Astrocyte (in vitro differentiated cells and primary cell): Measurements from ENCODE around the gene NCOA1. TPM values are rescaled to one million over a fixed set of nuclear protein-coding genes. Genes with fewer than 3 reads are reported as not detected.
A peak's percentile ranks its signal among the peaks of the same experiment; 100 is the strongest.

Experiments
- DNase-seq: peaks from one replicate; pipeline ENCODE4 v3.0.0-alpha.2; 2010; ENCODE audit warnings: low read depth
- FAIRE-seq: peaks from 2 replicates; lab custom pipeline; 2011; peaks lifted over from hg19 to GRCh38; lab: Jason Lieb, UNC
- H2AFZ ChIP-seq: 2 replicates; pipeline ENCODE4 v1.6.0; 2012; ENCODE audit warnings: low read depth, low read length, inconsistent platforms
- H3K27ac ChIP-seq: 2 replicates; pipeline ENCODE4 v1.5.1; 2011; ENCODE audit warnings: low read depth, low read length, inconsistent platforms
- H3K27me3 ChIP-seq: 2 replicates; pipeline ENCODE4 v1.6.0; 2011; ENCODE audit warnings: low read length, inconsistent platforms; ENCODE audit not compliant: insufficient read depth
- H3K36me3 ChIP-seq: 2 replicates; pipeline ENCODE4 v1.5.1; 2011; ENCODE audit warnings: low read length, inconsistent platforms; ENCODE audit not compliant: insufficient read depth
- H3K4me1 ChIP-seq: 2 replicates; pipeline ENCODE4 v1.5.1; 2011; ENCODE audit warnings: low read length, inconsistent platforms; ENCODE audit not compliant: insufficient read depth
- H3K4me2 ChIP-seq: 2 replicates; pipeline ENCODE4 v1.6.0; 2012; ENCODE audit warnings: low read length, inconsistent platforms
- H3K4me3 ChIP-seq: 2 replicates; pipeline ENCODE4 v1.5.1; 2011; ENCODE audit warnings: low read depth, mild to moderate bottlenecking, low read length, inconsistent platforms; ENCODE audit not compliant: insufficient read depth
- H3K79me2 ChIP-seq: 2 replicates; pipeline ENCODE4 v1.6.0; 2012; ENCODE audit warnings: mild to moderate bottlenecking, low read length, inconsistent platforms; ENCODE audit not compliant: insufficient read depth
- H3K9ac ChIP-seq: 2 replicates; pipeline ENCODE4 v1.6.0; 2012; ENCODE audit warnings: mild to moderate bottlenecking, low read length, inconsistent platforms
- H3K9me3 ChIP-seq: 2 replicates; pipeline ENCODE4 v1.5.1; 2012; ENCODE audit warnings: low read depth, mild to moderate bottlenecking, low read length, inconsistent platforms; ENCODE audit not compliant: insufficient read depth
- H4K20me1 ChIP-seq: 2 replicates; pipeline ENCODE4 v1.6.0; 2012; ENCODE audit warnings: low read length, inconsistent platforms; ENCODE audit not compliant: insufficient read depth
- H3K27ac Mint-ChIP-seq: one replicate; pipeline ENCODE4 v1.8.0; 2021; ENCODE audit warnings: mild to moderate bottlenecking, mixed read lengths; ENCODE audit not compliant: unreplicated experiment
- H3K27me3 Mint-ChIP-seq: one replicate; pipeline ENCODE4 v1.8.0; 2021; ENCODE audit warnings: low read depth, mixed read lengths; ENCODE audit not compliant: unreplicated experiment
- H3K36me3 Mint-ChIP-seq: one replicate; pipeline ENCODE4 v1.8.0; 2021; ENCODE audit warnings: low read depth, mixed read lengths; ENCODE audit not compliant: unreplicated experiment
- H3K4me1 Mint-ChIP-seq: one replicate; pipeline ENCODE4 v1.8.0; 2021; ENCODE audit warnings: low read depth, mixed read lengths; ENCODE audit not compliant: unreplicated experiment
- H3K4me3 Mint-ChIP-seq: one replicate; pipeline ENCODE4 v1.8.0; 2021; ENCODE audit warnings: mild to moderate bottlenecking, moderate library complexity, mixed read lengths; ENCODE audit not compliant: unreplicated experiment
- H3K9me3 Mint-ChIP-seq: one replicate; pipeline ENCODE4 v1.8.0; 2021; ENCODE audit warnings: mild to moderate bottlenecking, mixed read lengths; ENCODE audit not compliant: unreplicated experiment
- EZH2 ChIP-seq: IDR thresholded peaks from 2 replicates; pipeline ENCODE4 v1.6.1; 2012; ENCODE audit warnings: mild to moderate bottlenecking, low read length, inconsistent platforms; ENCODE audit not compliant: insufficient read depth
- total RNA-seq: library from RNA; stranded (reverse); gene quantifications from 2 replicates; pipeline ENCODE4 v1.2.1, GENCODE V29; 2021
- TF ChIP-seq, protein P1 (sequence below): IDR thresholded peaks from 2 replicates; pipeline ENCODE4 v1.5.1; 2011; ENCODE audit warnings: low read depth, mild to moderate bottlenecking, inconsistent platforms, low read length, moderate library complexity; ENCODE audit not compliant: insufficient read depth

Gene NCOA1
- total RNA-seq, 1 donor from 2014 or later: 14.7 TPM

DNA sequence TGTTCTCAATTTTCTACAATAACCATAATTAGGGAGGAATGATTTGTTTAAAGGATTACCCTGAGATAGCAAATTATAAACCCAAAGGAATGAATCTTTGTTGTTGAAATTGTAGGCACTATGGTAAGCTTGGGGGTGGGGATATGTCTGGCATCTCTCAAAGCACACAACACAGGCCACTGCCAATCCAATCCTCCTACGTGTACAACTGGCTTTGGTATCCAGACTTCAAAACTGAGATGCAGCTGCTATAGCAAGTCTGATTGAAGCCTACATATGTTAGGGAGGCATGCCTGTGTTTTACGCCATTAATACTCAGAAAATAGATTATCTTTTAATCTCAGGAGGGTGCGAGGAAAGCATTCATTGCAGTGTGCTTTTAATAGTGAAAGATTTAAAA is 5.9 kb upstream of the NCOA1 start:
- no peaks in the 10 kb centered on the region for H4K20me1 ChIP-seq
- H3K4me3 Mint-ChIP-seq: no peak overlapping the region
- no peak overlapping the region for H3K27ac ChIP-seq
- H3K4me1 ChIP-seq: peaks cover 4% of the 10 kb centered on the region
- no peaks in the 10 kb centered on the region for H3K27me3 ChIP-seq
- no peaks in the 10 kb centered on the region for H3K27me3 Mint-ChIP-seq
- H3K4me3 ChIP-seq: no peak overlapping the region
- no peak overlapping the region for H3K27ac Mint-ChIP-seq
- no peak overlapping the region for H2AFZ ChIP-seq
- no peak for DNase-seq
- no peaks in the 10 kb centered on the region for H3K36me3 Mint-ChIP-seq
- H3K9me3 ChIP-seq: no peaks in the 10 kb centered on the region
- no peaks in the 10 kb centered on the region for H3K36me3 ChIP-seq
- FAIRE-seq: no peak
- peaks cover 4% of the 10 kb centered on the region for H3K4me1 Mint-ChIP-seq
- no peaks in the 10 kb centered on the region for H3K79me2 ChIP-seq
- H3K9ac ChIP-seq: no peak overlapping the region
- TF ChIP-seq, protein P1, sequence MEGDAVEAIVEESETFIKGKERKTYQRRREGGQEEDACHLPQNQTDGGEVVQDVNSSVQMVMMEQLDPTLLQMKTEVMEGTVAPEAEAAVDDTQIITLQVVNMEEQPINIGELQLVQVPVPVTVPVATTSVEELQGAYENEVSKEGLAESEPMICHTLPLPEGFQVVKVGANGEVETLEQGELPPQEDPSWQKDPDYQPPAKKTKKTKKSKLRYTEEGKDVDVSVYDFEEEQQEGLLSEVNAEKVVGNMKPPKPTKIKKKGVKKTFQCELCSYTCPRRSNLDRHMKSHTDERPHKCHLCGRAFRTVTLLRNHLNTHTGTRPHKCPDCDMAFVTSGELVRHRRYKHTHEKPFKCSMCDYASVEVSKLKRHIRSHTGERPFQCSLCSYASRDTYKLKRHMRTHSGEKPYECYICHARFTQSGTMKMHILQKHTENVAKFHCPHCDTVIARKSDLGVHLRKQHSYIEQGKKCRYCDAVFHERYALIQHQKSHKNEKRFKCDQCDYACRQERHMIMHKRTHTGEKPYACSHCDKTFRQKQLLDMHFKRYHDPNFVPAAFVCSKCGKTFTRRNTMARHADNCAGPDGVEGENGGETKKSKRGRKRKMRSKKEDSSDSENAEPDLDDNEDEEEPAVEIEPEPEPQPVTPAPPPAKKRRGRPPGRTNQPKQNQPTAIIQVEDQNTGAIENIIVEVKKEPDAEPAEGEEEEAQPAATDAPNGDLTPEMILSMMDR: no peak
- no peak for TF ChIP-seq EZH2
- no peaks in the 10 kb centered on the region for H3K9me3 Mint-ChIP-seq
- no peak overlapping the region for H3K4me2 ChIP-seq

DNA sequence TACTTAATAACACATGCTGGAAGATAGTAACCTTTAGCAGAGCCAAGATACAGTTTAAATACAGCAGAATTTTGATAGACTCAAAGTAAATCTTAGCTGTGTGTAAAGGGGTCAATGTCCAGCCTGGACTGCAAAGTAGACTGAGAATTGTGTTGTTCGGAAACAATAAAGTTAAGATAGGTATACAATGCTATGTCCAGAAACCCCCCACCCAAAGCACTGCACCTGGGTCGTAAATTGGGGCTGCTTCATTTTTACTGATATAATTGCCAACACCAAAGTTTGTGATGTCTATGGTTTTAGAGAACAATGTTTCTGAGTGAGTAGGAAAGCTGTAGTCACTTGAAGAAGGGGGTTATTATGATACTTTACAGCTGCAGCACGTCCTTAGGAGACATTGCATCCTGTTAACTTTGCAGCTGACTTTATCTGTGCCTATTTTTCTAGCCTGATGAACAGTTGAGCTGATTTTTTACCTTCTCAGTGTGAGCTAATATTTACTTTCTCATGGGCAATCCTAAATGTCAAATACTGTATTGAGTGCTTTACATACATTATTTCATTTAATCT is 4.3 kb upstream of the NCOA1 start:
- H3K9ac ChIP-seq: no peak overlapping the region
- no peaks in the 10 kb centered on the region for H3K79me2 ChIP-seq
- no peaks in the 10 kb centered on the region for H3K27me3 Mint-ChIP-seq
- no peaks in the 10 kb centered on the region for H3K36me3 ChIP-seq
- TF ChIP-seq, protein P1: no peak
- no peak for TF ChIP-seq EZH2
- H2AFZ ChIP-seq: no peak overlapping the region
- peaks cover 9% of the 10 kb centered on the region for H3K4me1 ChIP-seq
- H3K4me3 ChIP-seq: no peak overlapping the region
- no peak overlapping the region for H3K4me2 ChIP-seq
- H3K9me3 ChIP-seq: no peaks in the 10 kb centered on the region
- H3K9me3 Mint-ChIP-seq: no peaks in the 10 kb centered on the region
- H4K20me1 ChIP-seq: no peaks in the 10 kb centered on the region
- no peaks in the 10 kb centered on the region for H3K27me3 ChIP-seq
- no peak for FAIRE-seq
- H3K4me1 Mint-ChIP-seq: peaks cover 4% of the 10 kb centered on the region
- no peak overlapping the region for H3K27ac ChIP-seq
- DNase-seq: no peak
- no peak overlapping the region for H3K27ac Mint-ChIP-seq
- no peak overlapping the region for H3K4me3 Mint-ChIP-seq
- H3K36me3 Mint-ChIP-seq: no peaks in the 10 kb centered on the region

DNA sequence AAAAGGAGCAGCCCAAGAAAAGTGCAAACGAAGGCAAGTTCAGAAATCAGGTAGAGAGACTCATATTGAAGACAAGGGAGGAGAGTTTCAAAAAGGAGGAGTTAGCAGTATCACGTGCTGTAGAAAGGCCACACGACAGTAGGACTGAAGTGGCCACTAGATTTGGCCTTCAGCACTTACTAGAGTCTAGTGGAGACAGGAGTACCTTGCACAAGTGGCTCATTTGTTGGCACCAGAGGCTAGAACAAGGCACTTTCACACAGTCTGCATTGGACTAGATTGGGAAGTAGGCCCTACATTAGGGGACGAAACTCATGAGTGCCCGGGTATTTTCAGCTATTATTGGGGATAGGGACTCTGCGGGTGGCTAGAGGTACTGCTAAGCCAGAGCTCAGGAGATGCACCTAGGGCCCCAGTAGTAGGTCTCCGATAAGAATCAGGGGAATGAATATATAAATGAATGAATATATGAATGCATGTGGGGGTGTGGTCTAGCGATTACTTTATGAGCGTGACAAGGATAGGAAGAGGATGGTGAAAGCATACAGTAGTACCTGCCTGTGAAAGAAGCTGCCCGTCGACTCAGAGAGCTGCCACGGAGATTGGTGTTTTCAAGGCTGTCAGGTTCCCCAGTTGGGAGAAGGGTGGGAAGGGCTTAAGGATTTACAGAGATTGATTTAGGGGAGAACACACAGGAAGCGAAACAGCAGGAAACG is 1.4 kb upstream of the NCOA1 start:
- Histone ChIP-seq H3K36me3 (no peaks in the 10 kb centered on the region), H3K9ac (no peak overlapping the region), H4K20me1 (peaks cover 27% of the 10 kb centered on the region), H3K27ac (no peak overlapping the region), H3K4me1 (peaks cover 16% of the 10 kb centered on the region), H3K27me3 (no peaks in the 10 kb centered on the region), H2AFZ (peak overlapping the region; percentile 83), H3K79me2 (peaks cover 26% of the 10 kb centered on the region), H3K9me3 (no peaks in the 10 kb centered on the region), H3K4me3 (no peak overlapping the region), H3K4me2 (peak overlapping the region; percentile 84)
- TF ChIP-seq EZH2: no peak
- TF ChIP-seq, protein P1: no peak
- no peak for DNase-seq
- Mint-ChIP-seq H3K36me3 (no peaks in the 10 kb centered on the region), H3K27me3 (no peaks in the 10 kb centered on the region), H3K9me3 (no peaks in the 10 kb centered on the region), H3K4me1 (peaks cover 17% of the 10 kb centered on the region), H3K4me3 (peak overlapping the region; percentile 88), H3K27ac (peak overlapping the region; percentile 96)
- FAIRE-seq: no peak
